ENCODE data around the gene C1orf174. TPM values are rescaled to one million over a fixed set of nuclear protein-coding genes. Genes with fewer than 3 reads are reported as not detected.

C1orf174 gene
- total RNA-seq, 1 experiment from 2014 or later = 21.1 TPM

DNA sequence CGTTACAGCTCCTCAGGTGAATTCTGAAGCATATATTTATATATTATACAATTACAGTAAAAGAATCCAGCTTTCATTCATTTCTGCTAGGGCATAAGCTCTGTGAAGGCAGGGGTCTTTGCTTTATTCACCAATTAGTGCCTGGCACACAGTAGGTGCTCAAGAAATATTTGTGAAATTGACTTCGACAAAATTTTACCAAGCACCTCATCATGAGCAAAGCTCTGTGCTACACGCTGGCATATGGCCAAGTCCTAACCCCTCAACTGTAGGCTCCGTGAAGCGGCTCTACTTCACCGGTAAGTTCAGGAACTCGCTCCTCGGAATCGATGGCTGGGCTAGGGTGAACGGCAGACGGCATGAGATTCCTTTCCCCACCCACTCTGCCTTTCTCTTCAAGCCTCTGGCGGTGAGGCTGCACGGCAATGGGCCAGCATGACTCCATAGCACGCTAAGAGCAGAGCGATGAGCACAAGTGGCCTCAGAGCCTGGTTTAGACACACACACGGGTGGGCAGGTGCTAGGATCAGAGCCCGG is 8.7 kb downstream of the C1orf174 start:
- Histone ChIP-seq H2AFZ (ENCODE audit: low read length) (no peak overlapping the region), H2BK120ac (ENCODE audit: low read depth, low read length, poor library complexity, severe bottlenecking) (no peak overlapping the region), H3K18ac (ENCODE audit: insufficient read length, low read depth, low read length) (no peak overlapping the region), H3K14ac (ENCODE audit: insufficient read depth, low read length) (no peak overlapping the region; the same call in 1 of the 2 replicates), H4K91ac (ENCODE audit: insufficient read length, low read depth, low read length) (no peak overlapping the region), H3K4me2 (ENCODE audit: insufficient read depth, insufficient read length, low read length) (no peak overlapping the region), H3K23ac (ENCODE audit: insufficient read length, low read depth, low read length) (no peak overlapping the region), H2BK15ac (ENCODE audit: low read depth, low read length) (no peak overlapping the region), H2BK5ac (ENCODE audit: insufficient read length, low read length) (no peak overlapping the region), H3K79me1 (ENCODE audit: insufficient read depth, low read depth, low read length, poor library complexity, severe bottlenecking) (peaks cover 6% of the 10 kb centered on the region), H3T11ph (ENCODE audit: low read length) (no peak overlapping the region), H3K23me2 (ENCODE audit: insufficient read length, low read depth, low read length, poor library complexity, severe bottlenecking) (no peaks in the 10 kb centered on the region), H3K4ac (ENCODE audit: low read depth, low read length) (no peak overlapping the region), H4K20me1 (ENCODE audit: control insufficient read depth, insufficient read depth, insufficient read length) (no peaks in the 10 kb centered on the region), H3K27me3 (ENCODE audit: insufficient read depth, low read length) (no peaks in the 10 kb centered on the region), H2AK5ac (ENCODE audit: insufficient read length, low read length) (no peak overlapping the region), H3K9me3 (ENCODE audit: control insufficient read depth, low read depth, low read length) (no peaks in the 10 kb centered on the region), H3K79me2 (ENCODE audit: insufficient read depth, low read length) (peaks cover 14% of the 10 kb centered on the region; the same call in 1 of the 2 replicates), H4K5ac (ENCODE audit: insufficient read length, low read depth, low read length) (no peak overlapping the region), H3K56ac (ENCODE audit: insufficient read length, low read depth, low read length) (no peak overlapping the region), H2BK12ac (ENCODE audit: insufficient read length, low read depth, low read length) (no peak overlapping the region), H3K9ac (ENCODE audit: extremely low read depth, insufficient read length, low read length) (no peak overlapping the region), H3K4me1 (ENCODE audit: insufficient read depth, low read length) (no peaks in the 10 kb centered on the region), H3K27ac (ENCODE audit: insufficient read length, low read depth, low read length) (no peak overlapping the region), H2BK20ac (ENCODE audit: low read depth, low read length, poor library complexity, severe bottlenecking) (no peak overlapping the region), H4K8ac (replicated peaks; ENCODE audit: insufficient read length, low read depth, low read length) (no peak overlapping the region)
- Mint-ChIP-seq H3K27ac (no peak overlapping the region), H3K4me1 (peaks cover 0 to 2% of the 10 kb centered on the region in 2 experiments; a peak in 2 of 4 replicates), H3K4me3 (no peak overlapping the region), H3K27me3 (ENCODE audit: low read depth) (no peaks in the 10 kb centered on the region; the same call in 1 of the 2 replicates), H3K9me3 (peaks cover 0 to 1% of the 10 kb centered on the region in 2 experiments; a peak in 1 of 5 replicates), H3K36me3 (ENCODE audit: insufficient read depth in 1 of 3, low read depth in 3 of 3) (peaks cover 24 to 48% (median 48%) of the 10 kb centered on the region in 3 experiments; a peak in 6 of 7 replicates)
- DNase-seq = no peak
- no CpG with 5 or more reads among the region's 17 CpGs for WGBS (ENCODE audit: extremely low coverage, insufficient read length, low lambda C conversion rate)
- no peak for TF ChIP-seq CTCF (conservative IDR thresholded peaks at IDR 0.05)
